ENCODE data around the gene LRMDA.

The LRMDA gene

DNA sequence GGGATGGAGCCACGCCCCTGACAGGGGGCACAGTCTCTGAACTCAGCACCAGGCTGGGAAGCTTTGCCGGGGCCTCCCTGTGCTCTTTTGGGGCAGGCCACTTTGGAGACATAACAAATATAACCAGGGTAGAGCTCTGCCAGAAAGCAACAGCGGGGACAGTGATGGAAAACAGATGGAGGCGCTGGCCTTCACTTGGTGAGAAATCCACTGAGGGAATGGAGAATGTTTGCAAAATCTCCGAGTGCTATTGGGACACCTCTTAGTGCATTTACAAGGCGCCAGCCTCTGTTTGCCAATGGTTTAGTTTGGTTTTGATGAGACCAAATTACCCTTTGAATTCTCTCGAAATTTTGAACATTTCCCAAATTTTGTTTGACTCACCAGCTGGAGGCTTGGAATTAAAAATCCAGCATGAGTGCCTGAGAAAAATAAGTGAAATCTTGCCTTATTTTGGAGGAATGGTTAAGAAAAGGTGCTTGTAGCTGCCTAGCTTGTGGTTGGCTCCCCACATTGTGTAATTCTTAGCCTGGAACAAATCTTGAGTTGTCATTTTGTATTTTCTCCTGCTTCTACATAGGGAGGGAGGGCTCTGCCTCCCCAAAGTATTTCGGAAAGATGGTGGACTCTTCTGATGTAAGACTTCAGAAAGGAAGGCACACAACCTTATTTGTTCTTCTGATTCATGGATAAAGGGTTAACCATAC is 980.5 kb downstream of the LRMDA start:
- Histone ChIP-seq H3K27me3 (ENCODE audit: control insufficient read depth, insufficient read depth, low read length) (no peaks in the 10 kb centered on the region), H3K4me3 (ENCODE audit: low read length) (no peak overlapping the region), H3K9me3 (ENCODE audit: control insufficient read depth, insufficient read depth, low read length) (no peaks in the 10 kb centered on the region), H3K36me3 (ENCODE audit: control insufficient read depth, insufficient read depth, low read length) (no peaks in the 10 kb centered on the region), H3K27ac (ENCODE audit: low read length) (no peak overlapping the region), H3K4me1 (ENCODE audit: control insufficient read depth, insufficient read depth, low read length) (no peaks in the 10 kb centered on the region)
- WGBS (ENCODE audit: insufficient coverage, insufficient read length), result no CpG with 5 or more reads among the region's 8 CpGs
- DNase-seq (ENCODE audit: low read depth, low spot score), result no peak

DNA sequence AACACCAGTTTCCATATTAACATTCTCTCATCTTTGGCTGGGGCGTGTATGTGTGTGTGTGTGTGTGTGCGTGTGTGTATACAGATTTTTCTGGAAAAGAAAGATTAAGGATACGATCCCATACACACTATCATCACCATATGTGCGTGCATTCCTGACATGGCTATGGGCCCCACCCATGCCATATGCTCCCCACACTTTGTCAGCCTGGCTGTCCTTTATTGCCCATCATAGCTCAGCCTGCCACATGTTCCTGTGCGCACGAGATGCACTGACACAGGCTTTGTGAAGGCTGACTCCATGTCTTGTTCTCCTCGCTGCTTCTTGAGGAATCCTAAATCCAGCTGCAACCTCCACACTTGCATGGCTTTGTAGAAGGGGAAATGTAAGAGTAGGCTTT is 984.1 kb downstream of the LRMDA start:
- WGBS (ENCODE audit: insufficient coverage, insufficient read length), result no CpG with 5 or more reads among the region's 7 CpGs
- no peaks in the 10 kb centered on the region for H3K36me3 ChIP-seq (ENCODE audit: control insufficient read depth, insufficient read depth, low read length)

DNA sequence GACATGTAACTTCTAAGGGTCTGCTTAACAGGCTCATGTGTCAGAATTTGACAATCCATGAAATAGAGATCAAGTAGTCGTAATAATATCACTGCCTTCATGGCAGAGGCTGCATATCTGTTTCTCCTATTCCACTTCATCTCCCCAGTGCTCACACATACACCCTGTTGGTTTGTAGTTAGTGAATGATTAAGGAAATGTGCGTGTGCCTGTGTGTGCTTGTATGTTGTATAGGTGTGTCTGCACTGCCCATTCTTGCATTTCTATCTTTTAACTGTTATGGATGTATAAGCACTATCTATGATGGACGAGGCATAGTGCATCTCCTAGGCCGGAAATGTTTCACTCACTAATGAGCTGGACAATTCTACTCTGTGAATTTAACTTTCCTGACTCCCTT is 985.2 kb downstream of the LRMDA start:
- no peak overlapping the region for H3K4me3 ChIP-seq (ENCODE audit: low read length)
- no CpG with 5 or more reads among the region's 4 CpGs for whole genome bisulfite sequencing (ENCODE audit: insufficient coverage, insufficient read length)

More for the DNA sequence above, 984.1 kb downstream of the LRMDA start:
- no peak for DNase-seq (ENCODE audit: low read depth, low spot score)
- no peaks in the 10 kb centered on the region for H3K4me1 ChIP-seq (ENCODE audit: control insufficient read depth, insufficient read depth, low read length)
- no peak overlapping the region for H3K4me3 ChIP-seq (ENCODE audit: low read length)
- no peaks in the 10 kb centered on the region for H3K27me3 ChIP-seq (ENCODE audit: control insufficient read depth, insufficient read depth, low read length)
- H3K27ac ChIP-seq (ENCODE audit: low read length), result no peak overlapping the region
- no peaks in the 10 kb centered on the region for H3K9me3 ChIP-seq (ENCODE audit: control insufficient read depth, insufficient read depth, low read length)

DNA sequence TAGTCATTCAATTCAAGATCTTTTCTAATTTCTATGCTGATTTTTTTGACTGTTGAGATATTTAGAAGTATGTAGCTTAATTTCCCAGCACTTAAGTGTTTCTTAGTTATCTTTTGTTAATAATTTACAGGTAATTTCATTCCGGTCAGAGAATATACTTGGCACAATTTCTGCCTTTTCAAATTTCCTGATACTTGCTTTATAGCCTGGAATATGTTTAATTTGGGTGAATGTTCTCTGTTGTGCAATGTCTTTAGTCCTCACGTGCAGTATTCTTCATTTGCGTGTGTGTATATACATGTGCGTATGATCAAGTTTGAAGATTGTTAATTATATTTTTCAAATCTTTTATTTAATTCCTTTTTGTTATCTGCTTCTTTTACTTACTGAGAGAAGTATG is 989.3 kb downstream of the LRMDA start:
- no peak overlapping the region for H3K27ac ChIP-seq (ENCODE audit: low read length)
- no peaks in the 10 kb centered on the region for H3K4me1 ChIP-seq (ENCODE audit: control insufficient read depth, insufficient read depth, low read length)
- no peaks in the 10 kb centered on the region for H3K27me3 ChIP-seq (ENCODE audit: control insufficient read depth, insufficient read depth, low read length)
- no peaks in the 10 kb centered on the region for H3K9me3 ChIP-seq (ENCODE audit: control insufficient read depth, insufficient read depth, low read length)
- DNase-seq (ENCODE audit: low read depth, low spot score), result no peak
- H3K36me3 ChIP-seq (ENCODE audit: control insufficient read depth, insufficient read depth, low read length), result no peaks in the 10 kb centered on the region
- H3K4me3 ChIP-seq (ENCODE audit: low read length), result no peak overlapping the region
- WGBS (ENCODE audit: insufficient coverage, insufficient read length), result no CpG with 5 or more reads among the region's 4 CpGs

More for the DNA sequence above, 985.2 kb downstream of the LRMDA start:
- no peak for DNase-seq (ENCODE audit: low read depth, low spot score)
- Histone ChIP-seq H3K27ac (ENCODE audit: low read length) (no peak overlapping the region), H3K9me3 (ENCODE audit: control insufficient read depth, insufficient read depth, low read length) (no peaks in the 10 kb centered on the region), H3K27me3 (ENCODE audit: control insufficient read depth, insufficient read depth, low read length) (no peaks in the 10 kb centered on the region), H3K36me3 (ENCODE audit: control insufficient read depth, insufficient read depth, low read length) (no peaks in the 10 kb centered on the region), H3K4me1 (ENCODE audit: control insufficient read depth, insufficient read depth, low read length) (no peaks in the 10 kb centered on the region)

DNA sequence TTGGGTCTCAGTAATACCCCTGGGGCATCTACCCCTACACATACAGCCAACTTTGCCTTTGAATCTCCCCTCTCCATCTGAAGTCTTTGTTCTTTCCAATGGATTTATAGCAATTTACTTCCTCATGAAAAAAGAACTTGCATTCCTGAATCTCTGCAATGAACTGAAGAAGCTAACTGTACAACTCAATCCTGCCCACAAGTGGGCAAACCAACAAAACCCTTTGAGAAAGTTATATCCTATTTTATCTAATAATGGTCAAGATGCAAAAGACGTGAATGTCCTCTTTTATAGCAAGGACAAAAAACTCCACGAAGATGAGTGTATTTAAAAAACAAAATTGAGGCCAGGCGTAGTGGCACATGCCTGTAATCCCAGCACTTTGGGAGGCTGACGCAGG is 991.3 kb downstream of the LRMDA start:
- no peak overlapping the region for H3K4me3 ChIP-seq (ENCODE audit: low read length)
- H3K27me3 ChIP-seq (ENCODE audit: control insufficient read depth, insufficient read depth, low read length), result no peaks in the 10 kb centered on the region
- H3K36me3 ChIP-seq (ENCODE audit: control insufficient read depth, insufficient read depth, low read length), result no peaks in the 10 kb centered on the region
- H3K27ac ChIP-seq (ENCODE audit: low read length), result no peak overlapping the region
- DNase-seq (ENCODE audit: low read depth, low spot score), result no peak
- H3K9me3 ChIP-seq (ENCODE audit: control insufficient read depth, insufficient read depth, low read length), result no peaks in the 10 kb centered on the region
- H3K4me1 ChIP-seq (ENCODE audit: control insufficient read depth, insufficient read depth, low read length), result no peaks in the 10 kb centered on the region
- no CpG with 5 or more reads among the region's 4 CpGs for WGBS (ENCODE audit: insufficient coverage, insufficient read length)

DNA sequence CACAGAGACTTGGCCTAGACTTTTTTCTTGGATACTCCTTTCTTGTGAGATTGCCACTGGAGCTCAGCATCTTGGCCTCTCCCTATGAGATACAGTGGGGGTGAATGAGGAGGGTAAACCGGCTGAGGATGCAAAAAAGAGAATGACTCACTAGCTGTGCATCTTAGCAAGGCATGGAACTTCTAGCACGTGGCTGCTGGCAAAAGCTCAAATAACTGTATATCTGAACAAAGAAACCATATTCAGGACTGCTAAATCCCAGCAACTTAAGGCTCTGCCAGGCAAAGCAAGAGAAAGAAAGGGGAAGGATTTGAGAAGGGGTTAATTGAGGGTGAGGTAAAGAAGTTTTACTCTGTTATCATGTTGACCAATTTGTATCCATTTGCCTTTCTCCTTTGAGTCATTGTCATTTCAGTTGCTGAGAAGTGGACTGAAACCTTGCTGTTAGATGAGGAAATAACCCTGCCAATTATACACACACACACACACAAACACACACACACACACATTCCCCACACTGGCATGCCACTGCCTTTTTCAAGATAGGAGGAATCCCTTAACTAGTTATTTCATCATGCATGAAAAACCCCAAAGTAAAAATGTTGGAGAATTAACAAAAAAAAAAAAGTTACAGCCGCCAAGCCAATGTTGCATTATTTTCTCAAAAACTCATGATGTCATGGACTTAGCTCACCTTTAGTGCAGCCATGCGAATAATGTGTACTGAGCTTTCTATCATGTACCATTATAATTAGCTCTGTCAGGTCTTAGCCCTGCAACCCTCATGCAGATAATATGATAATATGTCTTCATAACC is 997.3 kb downstream of the LRMDA start:
- DNase-seq (ENCODE audit: low read depth, low spot score), result no peak
- Histone ChIP-seq H3K27ac (ENCODE audit: low read length) (no peak overlapping the region), H3K4me3 (ENCODE audit: low read length) (no peak overlapping the region), H3K36me3 (ENCODE audit: control insufficient read depth, insufficient read depth, low read length) (no peaks in the 10 kb centered on the region), H3K27me3 (ENCODE audit: control insufficient read depth, insufficient read depth, low read length) (no peaks in the 10 kb centered on the region), H3K9me3 (ENCODE audit: control insufficient read depth, insufficient read depth, low read length) (no peaks in the 10 kb centered on the region), H3K4me1 (ENCODE audit: control insufficient read depth, insufficient read depth, low read length) (peaks cover 4% of the 10 kb centered on the region; the same call in 1 of the 2 replicates)
- no CpG with 5 or more reads among the region's 4 CpGs for WGBS (ENCODE audit: insufficient coverage, insufficient read length)

DNA sequence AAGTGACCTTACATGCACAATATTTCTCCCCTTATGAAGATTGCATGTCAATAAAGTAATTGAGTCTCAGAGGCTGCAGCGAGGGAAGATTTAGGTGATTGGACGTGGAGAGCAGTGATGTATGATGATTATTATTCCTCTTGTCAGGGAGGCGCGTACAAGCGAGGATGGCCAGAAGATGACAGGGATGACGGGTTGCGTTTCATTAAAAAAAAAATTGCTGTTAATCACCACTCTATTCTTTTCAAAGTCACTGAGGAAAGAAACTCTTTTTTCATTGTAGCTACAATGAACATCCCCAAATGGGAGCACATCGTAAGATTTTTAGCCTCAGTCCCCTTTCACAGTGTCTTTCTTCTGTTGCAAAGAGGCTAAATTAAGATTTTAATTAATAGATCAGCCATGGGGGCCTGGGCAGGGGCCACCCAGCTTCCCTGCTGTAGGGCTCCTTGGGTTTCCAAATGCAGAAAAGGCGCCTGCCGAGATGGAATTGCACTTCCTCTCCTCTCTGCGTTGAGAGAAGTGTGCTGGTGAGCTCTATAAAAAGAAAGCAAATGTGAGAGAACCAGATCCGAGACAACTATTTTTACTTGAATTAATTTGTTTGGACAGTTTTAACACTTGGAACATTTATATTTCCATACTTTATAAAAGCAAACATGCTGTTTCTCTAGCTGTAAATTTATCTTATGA is 998.1 kb downstream of the LRMDA start:
- H3K27me3 ChIP-seq (ENCODE audit: control insufficient read depth, insufficient read depth, low read length), result no peaks in the 10 kb centered on the region
- no peak for DNase-seq (ENCODE audit: low read depth, low spot score)
- H3K4me3 ChIP-seq (ENCODE audit: low read length), result no peak overlapping the region
- H3K9me3 ChIP-seq (ENCODE audit: control insufficient read depth, insufficient read depth, low read length), result no peaks in the 10 kb centered on the region
- H3K4me1 ChIP-seq (ENCODE audit: control insufficient read depth, insufficient read depth, low read length), result peaks cover 4% of the 10 kb centered on the region; the same call in 1 of the 2 replicates
- H3K27ac ChIP-seq (ENCODE audit: low read length), result no peak overlapping the region
- H3K36me3 ChIP-seq (ENCODE audit: control insufficient read depth, insufficient read depth, low read length), result no peaks in the 10 kb centered on the region
- no CpG with 5 or more reads among the region's 12 CpGs for WGBS (ENCODE audit: insufficient coverage, insufficient read length)

DNA sequence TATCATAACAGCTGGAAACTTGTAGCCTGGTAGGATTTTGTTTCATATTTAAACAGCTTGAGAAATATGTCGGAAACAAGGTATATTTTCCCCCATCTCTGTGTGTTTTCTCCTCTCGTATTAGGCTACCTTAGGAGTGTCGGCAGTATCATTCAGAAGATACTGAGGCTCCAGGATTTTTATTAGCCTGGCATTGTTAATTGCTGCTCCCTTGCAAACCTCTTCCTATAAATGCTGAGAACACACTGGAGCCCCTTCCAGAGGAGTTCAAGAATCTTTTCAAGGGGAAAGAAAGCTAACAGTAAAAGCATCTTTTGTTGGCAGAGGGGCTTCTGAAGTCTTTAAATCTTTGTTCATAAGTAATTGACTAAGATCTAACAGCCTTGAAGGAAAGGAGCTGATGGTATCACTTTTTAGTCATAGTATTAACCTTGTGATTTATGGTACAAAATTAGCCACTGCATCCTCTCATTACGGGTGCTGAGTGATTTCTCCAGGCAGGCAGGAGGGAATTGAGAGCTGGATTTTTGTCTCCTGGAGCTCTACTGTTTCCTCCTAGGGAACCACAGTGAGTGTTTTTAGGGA is 998.7 kb downstream of the LRMDA start:
- Histone ChIP-seq H3K4me3 (ENCODE audit: low read length) (no peak overlapping the region), H3K9me3 (ENCODE audit: control insufficient read depth, insufficient read depth, low read length) (no peaks in the 10 kb centered on the region), H3K36me3 (ENCODE audit: control insufficient read depth, insufficient read depth, low read length) (no peaks in the 10 kb centered on the region), H3K4me1 (ENCODE audit: control insufficient read depth, insufficient read depth, low read length) (peaks cover 4% of the 10 kb centered on the region; the same call in 1 of the 2 replicates), H3K27ac (ENCODE audit: low read length) (no peak overlapping the region), H3K27me3 (ENCODE audit: control insufficient read depth, insufficient read depth, low read length) (no peaks in the 10 kb centered on the region)
- DNase-seq (ENCODE audit: low read depth, low spot score), result no peak
- no CpG with 5 or more reads among the region's 4 CpGs for WGBS (ENCODE audit: insufficient coverage, insufficient read length)

DNA sequence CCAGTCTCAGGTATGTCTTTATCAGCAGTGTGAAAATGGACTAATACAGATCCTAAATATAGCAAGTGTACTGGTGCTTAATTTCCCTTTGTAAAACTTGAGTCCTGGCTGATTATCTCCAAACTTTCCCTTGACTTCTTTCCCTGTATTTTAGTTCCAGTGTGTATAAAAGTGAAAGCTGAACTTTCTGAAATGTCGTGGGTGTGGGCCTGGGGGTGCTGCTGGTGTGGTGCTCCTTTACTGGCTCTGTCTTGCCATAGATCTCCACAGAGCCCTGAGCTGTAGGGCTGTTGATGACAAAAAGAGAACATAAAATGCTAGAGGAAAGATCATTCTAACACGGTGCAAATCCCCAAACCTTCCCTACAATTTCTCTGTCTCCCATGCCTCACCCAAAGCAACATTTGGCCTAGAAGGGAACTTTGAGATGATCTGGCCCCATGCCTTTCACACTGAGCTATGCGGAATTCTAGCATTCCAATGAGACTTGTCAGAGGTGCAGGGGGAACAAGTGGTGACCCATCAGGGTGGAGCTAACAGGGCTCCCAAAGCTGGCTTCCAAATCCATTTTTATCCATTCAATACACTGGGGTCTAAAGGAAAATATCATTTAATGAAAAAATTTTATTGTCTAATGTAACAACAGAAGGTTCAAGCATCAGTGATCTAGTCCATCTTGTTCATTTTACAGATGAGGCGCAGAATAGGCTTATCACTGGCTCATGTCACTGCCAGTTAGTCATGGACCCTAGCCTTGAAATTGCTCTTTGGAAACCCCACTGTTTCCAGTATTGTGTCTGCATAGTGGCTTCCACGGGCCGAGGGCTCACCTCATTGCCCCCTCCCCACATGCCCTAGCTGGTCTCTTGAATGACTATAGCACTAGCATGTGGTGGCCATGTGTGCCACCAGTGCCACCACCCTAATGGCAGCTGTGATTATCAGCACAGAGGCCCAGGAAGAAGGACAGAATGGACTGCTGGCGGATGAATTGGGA is 1000.9 kb downstream of the LRMDA start:
- no peaks in the 10 kb centered on the region for H3K9me3 ChIP-seq (ENCODE audit: control insufficient read depth, insufficient read depth, low read length)
- H3K36me3 ChIP-seq (ENCODE audit: control insufficient read depth, insufficient read depth, low read length), result no peaks in the 10 kb centered on the region
- H3K4me3 ChIP-seq (ENCODE audit: low read length), result no peak overlapping the region
- WGBS (ENCODE audit: insufficient coverage, insufficient read length), result no CpG with 5 or more reads among the region's 7 CpGs
- no peak overlapping the region for H3K27ac ChIP-seq (ENCODE audit: low read length)
- no peak for DNase-seq (ENCODE audit: low read depth, low spot score)
- peaks cover 4% of the 10 kb centered on the region; the same call in 1 of the 2 replicates for H3K4me1 ChIP-seq (ENCODE audit: control insufficient read depth, insufficient read depth, low read length)
- no peaks in the 10 kb centered on the region for H3K27me3 ChIP-seq (ENCODE audit: control insufficient read depth, insufficient read depth, low read length)

Measured in iPS DF 6.9 (cell line).